ENCODE data around the gene SATL1.
"Not testable (repeated sequence)": the region's sequence is repeated elsewhere in the genome, so short reads cannot be mapped to it uniquely, and the experiment has no call there.

The SATL1 gene

DNA sequence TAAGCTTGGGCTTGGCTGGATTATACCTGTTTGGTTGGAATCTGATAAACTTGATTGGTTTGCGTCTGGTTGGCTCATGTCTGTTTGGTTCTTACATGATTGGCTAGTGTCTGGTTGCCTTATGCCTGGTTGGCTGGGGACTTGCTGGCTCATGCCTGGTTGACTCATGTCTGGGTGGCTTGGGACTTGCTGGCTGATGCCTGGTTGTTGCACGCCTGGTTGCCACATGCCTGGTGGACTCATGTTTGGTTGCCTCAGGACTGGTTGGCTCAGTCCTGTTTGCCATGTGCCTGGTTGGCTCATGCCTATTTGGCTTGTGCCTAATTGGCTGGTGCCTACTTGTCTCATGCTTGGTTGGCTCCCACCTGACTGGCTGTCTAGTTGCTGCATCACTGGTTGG is 135.4 kb downstream of the SATL1 start:
- no peak overlapping the region for H3K27ac ChIP-seq (ENCODE audit: low read length)
- H3K9ac ChIP-seq (ENCODE audit: low read length), result no peak overlapping the region
- no peaks in the 10 kb centered on the region for H3K36me3 ChIP-seq (ENCODE audit: control insufficient read depth, low read depth, low read length)
- peaks cover 6% of the 10 kb centered on the region for H3K9me3 ChIP-seq (ENCODE audit: control insufficient read depth, low read depth, low read length)
- no peak overlapping the region for H3K4me3 ChIP-seq (ENCODE audit: low read length)
- H3K4me1 ChIP-seq (ENCODE audit: control insufficient read depth, low read depth, low read length), result no peaks in the 10 kb centered on the region
- no peaks in the 10 kb centered on the region for H3K27me3 ChIP-seq (ENCODE audit: control insufficient read depth, insufficient read depth, low read length)

- H3K4me1 ChIP-seq (ENCODE audit: control insufficient read depth, low read depth, low read length), result no peaks in the 10 kb centered on the region
- H3K27me3 ChIP-seq (ENCODE audit: control insufficient read depth, insufficient read depth, low read length), result no peaks in the 10 kb centered on the region
- H3K27ac ChIP-seq (ENCODE audit: low read length), result no peak overlapping the region
- H3K9me3 ChIP-seq (ENCODE audit: control insufficient read depth, low read depth, low read length), result peaks cover 6% of the 10 kb centered on the region
- H3K4me3 ChIP-seq (ENCODE audit: low read length), result no peak overlapping the region
- no peaks in the 10 kb centered on the region for H3K36me3 ChIP-seq (ENCODE audit: control insufficient read depth, low read depth, low read length)
- H3K9ac ChIP-seq (ENCODE audit: low read length), result no peak overlapping the region
Observed at GRCh38 chrX:85107407-85107806, 136.2 kb downstream of the SATL1 start.

GRCh38 chrX:85089321-85089840 is 154.2 kb downstream of the SATL1 start:
- Histone ChIP-seq H3K4me1 (ENCODE audit: control insufficient read depth, low read depth, low read length) (no peaks in the 10 kb centered on the region), H3K27me3 (ENCODE audit: control insufficient read depth, insufficient read depth, low read length) (no peaks in the 10 kb centered on the region), H3K4me3 (ENCODE audit: low read length) (no peak overlapping the region), H3K9me3 (ENCODE audit: control insufficient read depth, low read depth, low read length) (peaks cover 10% of the 10 kb centered on the region), H3K36me3 (ENCODE audit: control insufficient read depth, low read depth, low read length) (no peaks in the 10 kb centered on the region), H3K9ac (ENCODE audit: low read length) (no peak overlapping the region), H3K27ac (ENCODE audit: low read length) (no peak overlapping the region)

DNA sequence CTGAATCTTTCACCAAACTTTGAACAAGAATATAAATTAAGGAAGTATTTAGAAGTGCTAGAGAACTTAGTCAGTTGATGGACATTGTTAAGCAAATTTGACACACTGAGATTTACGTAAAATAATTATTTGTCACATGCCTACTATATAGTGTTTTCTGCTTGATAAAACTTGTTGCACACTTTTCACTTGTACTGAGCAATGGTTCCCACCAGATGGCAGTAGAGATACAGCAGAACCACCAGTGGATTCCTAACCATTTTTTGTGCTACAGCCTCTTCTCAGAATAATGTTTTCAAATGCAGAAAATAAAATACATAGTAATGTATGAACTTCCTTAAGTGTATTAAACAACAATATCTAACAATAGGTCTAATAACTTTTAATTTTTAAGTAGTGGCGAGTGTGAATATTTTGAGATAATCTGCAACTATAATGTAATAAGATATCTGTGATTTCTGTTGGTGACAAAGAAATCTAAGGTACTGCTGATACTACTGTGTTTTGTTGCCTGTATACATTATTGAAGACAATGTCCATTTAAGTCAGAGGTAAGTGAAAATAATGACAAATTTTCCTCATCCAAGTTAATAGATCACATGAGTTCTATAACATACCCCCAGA is 158.7 kb downstream of the SATL1 start:
- Histone ChIP-seq H3K9me3 (ENCODE audit: control insufficient read depth, low read depth, low read length) (peaks cover 17% of the 10 kb centered on the region), H3K4me3 (ENCODE audit: low read length) (no peak overlapping the region), H3K9ac (ENCODE audit: low read length) (no peak overlapping the region), H3K27me3 (ENCODE audit: control insufficient read depth, insufficient read depth, low read length) (no peaks in the 10 kb centered on the region), H3K4me1 (ENCODE audit: control insufficient read depth, low read depth, low read length) (no peaks in the 10 kb centered on the region), H3K27ac (ENCODE audit: low read length) (no peak overlapping the region), H3K36me3 (ENCODE audit: control insufficient read depth, low read depth, low read length) (no peaks in the 10 kb centered on the region)

DNA sequence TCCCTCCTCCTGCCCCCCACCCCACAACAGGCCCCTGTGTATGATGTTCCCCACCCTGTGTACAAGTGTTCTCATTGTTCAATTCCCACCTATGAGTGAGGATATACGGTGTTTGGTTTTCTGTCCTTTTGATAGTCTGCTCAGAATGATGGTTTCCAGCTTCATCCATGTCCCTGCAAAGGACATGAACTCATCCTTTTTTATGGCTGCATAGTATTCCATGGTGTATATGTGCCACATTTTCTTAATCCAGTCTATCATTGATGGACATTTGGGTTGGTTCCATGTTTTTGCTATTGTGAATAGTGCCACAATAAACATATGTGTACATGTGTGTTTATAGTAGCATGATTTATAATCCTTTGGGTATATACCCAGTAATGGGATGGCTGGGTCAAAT is 166.3 kb downstream of the SATL1 start:
- not testable (repeated sequence) for H3K27ac ChIP-seq (ENCODE audit: low read length); H3K9me3 ChIP-seq (ENCODE audit: control insufficient read depth, low read depth, low read length); H3K4me1 ChIP-seq (ENCODE audit: control insufficient read depth, low read depth, low read length); H3K36me3 ChIP-seq (ENCODE audit: control insufficient read depth, low read depth, low read length); H3K4me3 ChIP-seq (ENCODE audit: low read length); H3K9ac ChIP-seq (ENCODE audit: low read length); H3K27me3 ChIP-seq (ENCODE audit: control insufficient read depth, insufficient read depth, low read length)

DNA sequence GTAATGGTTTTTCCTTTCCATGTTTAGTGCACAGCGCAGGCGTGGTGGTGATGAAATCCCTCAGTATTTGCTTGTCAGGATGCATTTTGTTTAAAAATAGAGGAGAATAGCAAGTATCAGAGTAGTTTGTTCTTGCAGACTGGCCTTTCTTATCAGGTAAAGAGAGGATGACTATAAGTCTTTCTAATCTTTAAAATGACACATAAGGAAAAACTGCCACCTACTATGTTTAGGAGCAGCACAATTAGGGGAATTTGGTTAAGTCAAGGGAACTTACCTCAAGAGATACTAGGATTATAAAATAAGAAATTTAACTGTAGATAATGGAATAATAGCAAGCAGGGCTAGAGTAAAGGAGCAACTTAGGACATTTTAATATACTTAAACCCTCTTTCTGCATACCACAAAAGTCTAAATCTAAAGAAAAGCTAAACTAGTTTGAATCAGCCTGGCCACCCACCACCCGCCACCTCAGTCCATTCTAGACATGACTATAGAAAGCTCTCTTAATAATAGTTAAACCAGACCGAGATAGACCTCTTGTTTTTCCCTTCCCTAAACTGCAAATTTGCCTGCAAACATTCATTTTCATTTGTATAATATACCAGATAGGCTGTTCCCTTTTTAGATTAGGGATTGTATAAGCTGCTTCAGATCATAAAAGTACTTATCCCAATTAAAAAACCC is 177.9 kb downstream of the SATL1 start:
- no peaks in the 10 kb centered on the region for H3K27me3 ChIP-seq (ENCODE audit: control insufficient read depth, insufficient read depth, low read length)
- H3K36me3 ChIP-seq (ENCODE audit: control insufficient read depth, low read depth, low read length), result peaks cover 3% of the 10 kb centered on the region
- no peaks in the 10 kb centered on the region for H3K4me1 ChIP-seq (ENCODE audit: control insufficient read depth, low read depth, low read length)
- peaks cover 5% of the 10 kb centered on the region for H3K9me3 ChIP-seq (ENCODE audit: control insufficient read depth, low read depth, low read length)
- no peak overlapping the region for H3K4me3 ChIP-seq (ENCODE audit: low read length)
- H3K9ac ChIP-seq (ENCODE audit: low read length), result no peak overlapping the region
- no peak overlapping the region for H3K27ac ChIP-seq (ENCODE audit: low read length)

GRCh38 chrX:85052636-85053343 is 190.8 kb downstream of the SATL1 start:
- Histone ChIP-seq H3K36me3 (ENCODE audit: control insufficient read depth, low read depth, low read length) (no peaks in the 10 kb centered on the region), H3K27ac (ENCODE audit: low read length) (no peak overlapping the region), H3K9me3 (ENCODE audit: control insufficient read depth, low read depth, low read length) (peaks cover 22% of the 10 kb centered on the region), H3K9ac (ENCODE audit: low read length) (no peak overlapping the region), H3K27me3 (ENCODE audit: control insufficient read depth, insufficient read depth, low read length) (no peaks in the 10 kb centered on the region), H3K4me3 (ENCODE audit: low read length) (no peak overlapping the region), H3K4me1 (ENCODE audit: control insufficient read depth, low read depth, low read length) (no peaks in the 10 kb centered on the region)

DNA sequence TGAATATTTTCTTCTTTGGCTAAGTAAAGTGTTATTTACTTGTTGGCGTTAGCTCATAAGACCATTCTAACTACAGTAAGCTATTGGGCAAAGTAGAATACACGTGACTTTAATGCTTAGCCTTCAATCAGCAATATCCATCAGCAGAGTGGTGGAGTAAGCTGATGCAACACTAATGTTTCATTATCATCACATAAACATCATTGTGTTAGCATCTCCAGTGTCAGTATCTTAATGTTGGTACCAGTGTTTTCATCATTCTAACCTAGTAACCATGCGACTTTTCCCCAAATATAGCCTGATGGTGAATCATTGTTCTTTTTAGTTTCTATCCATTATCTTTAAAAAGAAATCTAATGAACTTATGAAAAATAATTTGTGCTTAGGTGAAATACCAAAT is 191.4 kb downstream of the SATL1 start:
- H3K9me3 ChIP-seq (ENCODE audit: control insufficient read depth, low read depth, low read length), result peaks cover 22% of the 10 kb centered on the region
- H3K27me3 ChIP-seq (ENCODE audit: control insufficient read depth, insufficient read depth, low read length), result no peaks in the 10 kb centered on the region
- no peaks in the 10 kb centered on the region for H3K4me1 ChIP-seq (ENCODE audit: control insufficient read depth, low read depth, low read length)
- no peak overlapping the region for H3K27ac ChIP-seq (ENCODE audit: low read length)
- H3K9ac ChIP-seq (ENCODE audit: low read length), result no peak overlapping the region
- no peak overlapping the region for H3K4me3 ChIP-seq (ENCODE audit: low read length)
- no peaks in the 10 kb centered on the region for H3K36me3 ChIP-seq (ENCODE audit: control insufficient read depth, low read depth, low read length)

DNA sequence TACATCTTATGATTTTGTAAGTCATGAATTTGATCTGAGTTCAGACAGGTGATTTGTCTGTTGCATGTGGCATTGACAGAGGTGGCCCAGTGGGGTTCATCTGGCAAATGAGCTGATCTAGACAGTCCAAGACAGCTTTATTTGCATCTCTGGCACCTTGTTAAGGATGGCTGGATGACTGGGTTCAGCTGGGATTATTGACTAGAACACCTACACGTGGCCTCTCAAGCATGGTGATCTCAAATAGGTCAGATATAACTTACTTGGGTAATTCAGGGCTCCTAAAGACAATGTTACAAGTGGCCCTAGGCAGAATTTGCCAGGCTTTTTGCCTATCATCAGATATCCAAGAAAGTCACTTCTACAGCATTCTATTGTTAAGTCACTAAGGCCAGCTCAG is 192.0 kb downstream of the SATL1 start:
- H3K27ac ChIP-seq (ENCODE audit: low read length), result no peak overlapping the region
- no peak overlapping the region for H3K9ac ChIP-seq (ENCODE audit: low read length)
- H3K27me3 ChIP-seq (ENCODE audit: control insufficient read depth, insufficient read depth, low read length), result no peaks in the 10 kb centered on the region
- H3K9me3 ChIP-seq (ENCODE audit: control insufficient read depth, low read depth, low read length), result peaks cover 19% of the 10 kb centered on the region
- no peaks in the 10 kb centered on the region for H3K4me1 ChIP-seq (ENCODE audit: control insufficient read depth, low read depth, low read length)
- H3K36me3 ChIP-seq (ENCODE audit: control insufficient read depth, low read depth, low read length), result no peaks in the 10 kb centered on the region
- no peak overlapping the region for H3K4me3 ChIP-seq (ENCODE audit: low read length)

Measured in iPS-18a (cell line).